ENCODE results near the gene MGAT5.

MGAT5 gene

DNA sequence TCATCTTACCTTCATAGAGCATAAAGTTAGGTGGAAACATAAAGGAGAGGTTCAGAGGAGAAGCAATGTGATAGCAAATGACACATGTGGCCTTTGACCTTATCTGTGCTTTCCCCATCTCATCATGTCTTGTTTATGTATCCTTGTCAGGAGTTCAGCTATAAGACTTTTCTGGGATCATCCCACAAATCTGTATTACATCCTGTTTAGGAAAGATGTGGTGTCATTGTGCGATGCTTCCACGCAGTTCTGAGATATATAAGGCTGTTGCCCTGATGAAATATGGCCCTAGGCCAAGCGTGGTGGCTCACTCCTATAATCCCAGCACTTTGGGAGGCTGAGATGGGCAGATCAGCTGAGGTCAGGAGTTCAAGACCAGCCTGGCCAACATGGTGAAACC, 15.5 kb upstream of the MGAT5 start:
- H3K4me2 ChIP-seq (ENCODE audit: insufficient read depth, low read length, poor library complexity, severe bottlenecking): no peak overlapping the region
- no peak overlapping the region for H2BK5ac ChIP-seq (ENCODE audit: low read length)
- no peak for DNase-seq (ENCODE audit: low spot score)
- H3K27ac ChIP-seq (replicated peaks; ENCODE audit: low read length): no peak overlapping the region
- no peak overlapping the region for H2BK12ac ChIP-seq (ENCODE audit: low read length)
- H3K9me3 ChIP-seq (replicated peaks in 1 of 2; ENCODE audit: control insufficient read depth in 2 of 2, insufficient read depth in 1 of 2, low read depth in 1 of 2, low read length in 2 of 2): no peaks in the 10 kb centered on the region
- H2BK120ac ChIP-seq (ENCODE audit: low read depth, low read length): no peak overlapping the region
- H3K27me3 ChIP-seq (ENCODE audit: control insufficient read depth in 3 of 3, insufficient read depth in 3 of 3, low read depth in 1 of 3, low read length in 3 of 3): no peaks in the 10 kb centered on the region
- no peak overlapping the region for H4K91ac ChIP-seq (ENCODE audit: low read depth, low read length, poor library complexity)
- no peak overlapping the region for H3K18ac ChIP-seq (ENCODE audit: low read length)
- no peak overlapping the region for H3K14ac ChIP-seq (ENCODE audit: low read length)
- no CpG with 5 or more reads among the region's 3 CpGs for WGBS, 2 donors (ENCODE audit: extremely low coverage in 2 of 2, insufficient read length in 2 of 2, insufficient replicate concordance in 1 of 2)
- H2AFZ ChIP-seq (ENCODE audit: low read length): no peak overlapping the region
- H4K8ac ChIP-seq (ENCODE audit: low read depth, low read length): no peak overlapping the region
- H3K36me3 ChIP-seq (replicated peaks in 1 of 2; ENCODE audit: control insufficient read depth in 2 of 2, insufficient read depth in 2 of 2, low read length in 2 of 2): no peaks in the 10 kb centered on the region
- no peaks in the 10 kb centered on the region for H3K4me1 ChIP-seq (ENCODE audit: control insufficient read depth in 2 of 2, insufficient read depth in 1 of 2, low read depth in 1 of 2, low read length in 2 of 2)
- H3K4me3 ChIP-seq (ENCODE audit: low read length in 2 of 2): no peak overlapping the region
- H2AK5ac ChIP-seq (ENCODE audit: low read depth, low read length): no peak overlapping the region
- no peak overlapping the region for H3K23ac ChIP-seq (ENCODE audit: low read depth, low read length, poor library complexity)
- H3K9ac ChIP-seq (ENCODE audit: low read depth, low read length, poor library complexity): no peak overlapping the region
- H2BK15ac ChIP-seq (ENCODE audit: low read length): no peak overlapping the region
- no peak overlapping the region for H3K4ac ChIP-seq (ENCODE audit: low read length)
- H3K79me1 ChIP-seq (ENCODE audit: low read depth, low read length): no peaks in the 10 kb centered on the region

DNA sequence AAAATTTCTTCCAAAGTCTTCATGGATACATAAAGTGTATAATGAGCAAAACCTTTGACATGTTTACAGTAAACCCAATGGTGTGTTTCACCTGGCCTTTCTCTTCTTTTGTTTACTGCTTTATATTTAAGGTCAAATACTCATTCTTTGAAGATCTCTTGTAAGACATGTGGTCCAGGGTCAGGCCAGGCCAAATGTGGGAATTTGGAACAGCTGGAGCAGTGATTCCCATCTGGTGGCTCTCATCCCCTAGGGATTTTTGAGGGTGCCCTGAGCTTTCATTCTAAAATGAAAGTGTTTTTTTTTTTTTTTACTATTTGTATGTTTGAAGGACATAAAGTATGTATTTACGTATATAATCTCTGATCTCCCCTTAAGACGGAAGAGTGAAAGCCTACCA, 13.8 kb upstream of the MGAT5 start:
- no peak overlapping the region for H3K4me3 ChIP-seq (ENCODE audit: low read length in 2 of 2)
- DNase-seq (ENCODE audit: low spot score): no peak
- no peaks in the 10 kb centered on the region for H3K79me1 ChIP-seq (ENCODE audit: low read depth, low read length)
- WGBS, 2 donors (ENCODE audit: extremely low coverage in 2 of 2, insufficient read length in 2 of 2, insufficient replicate concordance in 1 of 2): no CpG with 5 or more reads among the region's 2 CpGs
- H2AFZ ChIP-seq (ENCODE audit: low read length): no peak overlapping the region
- no peak overlapping the region for H3K9ac ChIP-seq (ENCODE audit: low read depth, low read length, poor library complexity)
- H3K4ac ChIP-seq (ENCODE audit: low read length): no peak overlapping the region
- no peak overlapping the region for H2BK15ac ChIP-seq (ENCODE audit: low read length)
- H3K14ac ChIP-seq (ENCODE audit: low read length): no peak overlapping the region
- no peaks in the 10 kb centered on the region for H3K36me3 ChIP-seq (replicated peaks in 1 of 2; ENCODE audit: control insufficient read depth in 2 of 2, insufficient read depth in 2 of 2, low read length in 2 of 2)
- H3K4me2 ChIP-seq (ENCODE audit: insufficient read depth, low read length, poor library complexity, severe bottlenecking): no peak overlapping the region
- H3K27me3 ChIP-seq (ENCODE audit: control insufficient read depth in 3 of 3, insufficient read depth in 3 of 3, low read depth in 1 of 3, low read length in 3 of 3): no peaks in the 10 kb centered on the region
- H2AK5ac ChIP-seq (ENCODE audit: low read depth, low read length): no peak overlapping the region
- H4K8ac ChIP-seq (ENCODE audit: low read depth, low read length): no peak overlapping the region
- H2BK5ac ChIP-seq (ENCODE audit: low read length): no peak overlapping the region
- H3K4me1 ChIP-seq (ENCODE audit: control insufficient read depth in 2 of 2, insufficient read depth in 1 of 2, low read depth in 1 of 2, low read length in 2 of 2): no peaks in the 10 kb centered on the region
- no peak overlapping the region for H2BK120ac ChIP-seq (ENCODE audit: low read depth, low read length)
- no peak overlapping the region for H4K91ac ChIP-seq (ENCODE audit: low read depth, low read length, poor library complexity)
- no peak overlapping the region for H3K23ac ChIP-seq (ENCODE audit: low read depth, low read length, poor library complexity)
- no peak overlapping the region for H3K27ac ChIP-seq (replicated peaks; ENCODE audit: low read length)
- H3K18ac ChIP-seq (ENCODE audit: low read length): no peak overlapping the region
- H2BK12ac ChIP-seq (ENCODE audit: low read length): no peak overlapping the region
- no peaks in the 10 kb centered on the region for H3K9me3 ChIP-seq (replicated peaks in 1 of 2; ENCODE audit: control insufficient read depth in 2 of 2, insufficient read depth in 1 of 2, low read depth in 1 of 2, low read length in 2 of 2)

DNA sequence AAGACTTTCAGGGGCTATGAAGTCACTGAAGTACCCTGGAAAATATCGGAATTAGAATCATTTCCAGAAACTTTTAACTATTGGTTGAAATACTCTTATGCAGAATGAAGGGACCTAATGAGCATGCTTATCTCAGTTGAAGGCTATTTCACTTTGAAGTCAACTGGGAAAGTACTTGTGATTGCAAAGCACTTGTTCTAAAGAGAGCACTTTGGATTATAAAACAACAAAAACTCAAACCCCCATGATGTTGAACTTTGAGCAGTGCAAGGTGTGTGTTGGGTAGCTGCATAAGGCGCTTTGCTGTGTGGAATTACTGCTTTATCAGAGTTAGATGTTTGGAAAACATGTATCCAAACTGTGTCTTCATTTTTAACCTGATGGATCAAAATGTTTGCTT, 12.0 kb upstream of the MGAT5 start:
- Histone ChIP-seq H3K4me1 (ENCODE audit: control insufficient read depth in 2 of 2, insufficient read depth in 1 of 2, low read depth in 1 of 2, low read length in 2 of 2) (peaks cover 0 to 1% of the 10 kb centered on the region in 2 donors), H3K9me3 (replicated peaks in 1 of 2; ENCODE audit: control insufficient read depth in 2 of 2, insufficient read depth in 1 of 2, low read depth in 1 of 2, low read length in 2 of 2) (no peaks in the 10 kb centered on the region), H2AK5ac (ENCODE audit: low read depth, low read length) (no peak overlapping the region), H4K8ac (ENCODE audit: low read depth, low read length) (no peak overlapping the region), H3K27ac (replicated peaks; ENCODE audit: low read length) (no peak overlapping the region), H3K23ac (ENCODE audit: low read depth, low read length, poor library complexity) (no peak overlapping the region), H4K91ac (ENCODE audit: low read depth, low read length, poor library complexity) (no peak overlapping the region), H2BK120ac (ENCODE audit: low read depth, low read length) (no peak overlapping the region), H3K27me3 (ENCODE audit: control insufficient read depth in 3 of 3, insufficient read depth in 3 of 3, low read depth in 1 of 3, low read length in 3 of 3) (no peaks in the 10 kb centered on the region), H3K14ac (ENCODE audit: low read length) (no peak overlapping the region), H3K4me3 (ENCODE audit: low read length in 2 of 2) (no peak overlapping the region), H3K79me1 (ENCODE audit: low read depth, low read length) (no peaks in the 10 kb centered on the region), H3K4me2 (ENCODE audit: insufficient read depth, low read length, poor library complexity, severe bottlenecking) (no peak overlapping the region), H2BK15ac (ENCODE audit: low read length) (no peak overlapping the region), H2BK12ac (ENCODE audit: low read length) (no peak overlapping the region), H3K18ac (ENCODE audit: low read length) (no peak overlapping the region), H3K9ac (ENCODE audit: low read depth, low read length, poor library complexity) (no peak overlapping the region), H3K36me3 (replicated peaks in 1 of 2; ENCODE audit: control insufficient read depth in 2 of 2, insufficient read depth in 2 of 2, low read length in 2 of 2) (no peaks in the 10 kb centered on the region), H2AFZ (ENCODE audit: low read length) (no peak overlapping the region), H3K4ac (ENCODE audit: low read length) (no peak overlapping the region), H2BK5ac (ENCODE audit: low read length) (no peak overlapping the region)
- no CpG with 5 or more reads among the region's 2 CpGs for whole genome bisulfite sequencing, 2 donors (ENCODE audit: extremely low coverage in 2 of 2, insufficient read length in 2 of 2, insufficient replicate concordance in 1 of 2)
- no peak for DNase-seq (ENCODE audit: low spot score)

- no peak for DNase-seq (ENCODE audit: low spot score)
- H2AK5ac ChIP-seq (ENCODE audit: low read depth, low read length): no peak overlapping the region
- no peak overlapping the region for H3K23ac ChIP-seq (ENCODE audit: low read depth, low read length, poor library complexity)
- H3K79me1 ChIP-seq (ENCODE audit: low read depth, low read length): no peaks in the 10 kb centered on the region
- no peak overlapping the region for H2BK120ac ChIP-seq (ENCODE audit: low read depth, low read length)
- no peak overlapping the region for H3K4me3 ChIP-seq (ENCODE audit: low read length in 2 of 2)
- no CpG with 5 or more reads among the region's 1 CpG for WGBS, 2 donors (ENCODE audit: extremely low coverage in 2 of 2, insufficient read length in 2 of 2, insufficient replicate concordance in 1 of 2)
- H2AFZ ChIP-seq (ENCODE audit: low read length): no peak overlapping the region
- no peaks in the 10 kb centered on the region for H3K27me3 ChIP-seq (ENCODE audit: control insufficient read depth in 3 of 3, insufficient read depth in 3 of 3, low read depth in 1 of 3, low read length in 3 of 3)
- no peak overlapping the region for H2BK5ac ChIP-seq (ENCODE audit: low read length)
- H3K4ac ChIP-seq (ENCODE audit: low read length): no peak overlapping the region
- no peak overlapping the region for H3K14ac ChIP-seq (ENCODE audit: low read length)
- no peak overlapping the region for H2BK12ac ChIP-seq (ENCODE audit: low read length)
- no peak overlapping the region for H3K9ac ChIP-seq (ENCODE audit: low read depth, low read length, poor library complexity)
- no peak overlapping the region for H3K4me2 ChIP-seq (ENCODE audit: insufficient read depth, low read length, poor library complexity, severe bottlenecking)
- H3K18ac ChIP-seq (ENCODE audit: low read length): no peak overlapping the region
- no peaks in the 10 kb centered on the region for H3K9me3 ChIP-seq (replicated peaks in 1 of 2; ENCODE audit: control insufficient read depth in 2 of 2, insufficient read depth in 1 of 2, low read depth in 1 of 2, low read length in 2 of 2)
- no peak overlapping the region for H4K91ac ChIP-seq (ENCODE audit: low read depth, low read length, poor library complexity)
- no peak overlapping the region for H4K8ac ChIP-seq (ENCODE audit: low read depth, low read length)
- H2BK15ac ChIP-seq (ENCODE audit: low read length): no peak overlapping the region
- H3K27ac ChIP-seq (replicated peaks; ENCODE audit: low read length): no peak overlapping the region
- peaks cover 0 to 1% of the 10 kb centered on the region in 2 donors for H3K4me1 ChIP-seq (ENCODE audit: control insufficient read depth in 2 of 2, insufficient read depth in 1 of 2, low read depth in 1 of 2, low read length in 2 of 2)
- H3K36me3 ChIP-seq (replicated peaks in 1 of 2; ENCODE audit: control insufficient read depth in 2 of 2, insufficient read depth in 2 of 2, low read length in 2 of 2): no peaks in the 10 kb centered on the region
These were observed 10.6 kb upstream of the MGAT5 start for GRCh38 chr2:134243244-134243643.
